GM23338 (cell line): ENCODE results near the gene S100A14. TPM values are rescaled to one million over a fixed set of nuclear protein-coding genes. Genes with fewer than 3 reads are reported as not detected.
"Not testable (repeated sequence)": the region's sequence is repeated elsewhere in the genome, so short reads cannot be mapped to it uniquely, and the experiment has no call there.

ENCODE experiments used
- ATAC-seq: fragments of 200-7000 bp; cut with Tn5 transposase; 3 replicates; pipeline ENCODE4 v1.9.1; 2020
- DNase-seq: peaks from one replicate; pipeline ENCODE4 v3.0.0-alpha.2; 2015; ENCODE audit warnings: low spot score
- H2AFZ ChIP-seq: fragments of 200-600 bp; sonication (generic); 2 replicates; pipeline ENCODE4 v1.8.0; 2016; ENCODE audit warnings: antibody characterized with exemption, mild to moderate bottlenecking, moderate library complexity
- H3F3A ChIP-seq: fragments of 200-600 bp; sonication (generic); replicated peaks from 2 replicates; pipeline ENCODE4 v1.8.0; 2017; ENCODE audit warnings: antibody characterized with exemption, mixed run types, low read depth
- H3K27ac ChIP-seq: fragments of 200-600 bp; sonication (generic); 2 replicates; pipeline ENCODE4 v1.6.1; 2016; ENCODE audit warnings: low read depth
- H3K27me3 ChIP-seq: fragments of 200-600 bp; sonication (generic); 2 replicates; pipeline ENCODE4 v1.8.0; 2016; ENCODE audit warnings: mild to moderate bottlenecking, mixed run types, moderate library complexity; ENCODE audit not compliant: insufficient read depth
- H3K36me3 ChIP-seq: fragments of 200-600 bp; sonication (generic); 2 replicates; pipeline ENCODE4 v1.8.0; 2016; ENCODE audit warnings: mild to moderate bottlenecking; ENCODE audit not compliant: insufficient read depth
- H3K4me1 ChIP-seq: fragments of 200-600 bp; sonication (generic); 2 replicates; pipeline ENCODE4 v1.8.0; 2016; ENCODE audit warnings: mild to moderate bottlenecking, moderate library complexity; ENCODE audit not compliant: insufficient read depth
- H3K4me2 ChIP-seq: fragments of 200-600 bp; sonication (generic); 2 replicates; pipeline ENCODE4 v1.7.1; 2017; ENCODE audit warnings: mixed run types
- H3K4me3 ChIP-seq: fragments of 200-600 bp; sonication (generic); 2 replicates; pipeline ENCODE4 v1.6.1; 2016; ENCODE audit warnings: mixed run types
- H3K79me2 ChIP-seq: fragments of 200-600 bp; sonication (generic); replicated peaks from 2 replicates; pipeline ENCODE4 v1.8.0; 2017; ENCODE audit warnings: mild to moderate bottlenecking; ENCODE audit not compliant: insufficient read depth
- H3K9me2 ChIP-seq: fragments of 200-600 bp; sonication (generic); 2 replicates; pipeline ENCODE4 v1.8.0; 2017; ENCODE audit not compliant: insufficient read depth
- H4K20me1 ChIP-seq: fragments of 200-600 bp; sonication (generic); replicated peaks from 2 replicates; pipeline ENCODE4 v1.8.0; 2017; ENCODE audit warnings: mild to moderate bottlenecking; ENCODE audit not compliant: insufficient read depth
- H3K27ac Mint-ChIP-seq: 2 replicates; pipeline ENCODE4 v1.8.0; 2020; ENCODE audit warnings: inconsistent platforms, mild to moderate bottlenecking, moderate library complexity, mixed read lengths
- H3K27me3 Mint-ChIP-seq: 3 replicates; pipeline ENCODE4 v1.8.0; 2022; ENCODE audit warnings: low read depth, mild to moderate bottlenecking, moderate library complexity, mixed read lengths, inconsistent platforms; ENCODE audit not compliant: insufficient read depth, poor library complexity
- H3K36me3 Mint-ChIP-seq: 3 replicates; pipeline ENCODE4 v1.8.0; 2021; ENCODE audit warnings: low read depth, mild to moderate bottlenecking, inconsistent platforms, moderate library complexity, mixed read lengths
- H3K4me1 Mint-ChIP-seq: 3 replicates; pipeline ENCODE4 v1.8.0; 2020; ENCODE audit warnings: mild to moderate bottlenecking, inconsistent platforms, mixed read lengths
- H3K4me3 Mint-ChIP-seq: 3 replicates; pipeline ENCODE4 v1.8.0; 2021; ENCODE audit warnings: moderate library complexity, mild to moderate bottlenecking, inconsistent platforms, mixed read lengths
- H3K9me3 Mint-ChIP-seq: 3 replicates; pipeline ENCODE4 v1.8.0; 2020; ENCODE audit warnings: moderate library complexity, mild to moderate bottlenecking, inconsistent platforms, mixed read lengths
- CREB1 ChIP-seq: fragments of 250-450 bp; sonication (Bioruptor Pico); IDR thresholded peaks from 2 replicates; pipeline ENCODE4 v1.5.0; 2020; ENCODE audit warnings: low read depth, mild to moderate bottlenecking, moderate library complexity
- EZH2 ChIP-seq: fragments of 200-600 bp; sonication (generic); IDR thresholded peaks from one replicate; pipeline ENCODE4 v1.8.0; 2017; ENCODE audit warnings: antibody characterized with exemption, mild to moderate bottlenecking, low read depth; ENCODE audit not compliant: unreplicated experiment
- EZH2phosphoT487 ChIP-seq: fragments of 200-600 bp; sonication (generic); IDR thresholded peaks from one replicate; pipeline ENCODE4 v1.8.1; 2018; ENCODE audit warnings: antibody characterized with exemption; ENCODE audit not compliant: unreplicated experiment
- JUNB ChIP-seq: IDR thresholded peaks from one replicate; pipeline ENCODE4 v1.6.1; 2016; ENCODE audit warnings: antibody characterized with exemption; ENCODE audit not compliant: unreplicated experiment
- POLR2AphosphoS5 ChIP-seq: IDR thresholded peaks from 2 replicates; pipeline ENCODE4 v1.6.1; 2016; ENCODE audit warnings: antibody characterized with exemption, low read depth
- STAT1 ChIP-seq: IDR thresholded peaks from one replicate; pipeline ENCODE4 v1.6.1; 2016; ENCODE audit warnings: antibody characterized with exemption; ENCODE audit not compliant: unreplicated experiment
- ZNF114 ChIP-seq: fragments of 250-450 bp; sonication (Bioruptor Pico); IDR thresholded peaks from 2 replicates; pipeline ENCODE4 v1.5.0; 2020; ENCODE audit warnings: mild to moderate bottlenecking, moderate library complexity
- ZNF331 ChIP-seq: fragments of 250-450 bp; sonication (Bioruptor Pico); IDR thresholded peaks from 2 replicates; pipeline ENCODE4 v1.5.0; 2020; ENCODE audit warnings: low read depth, mild to moderate bottlenecking, moderate library complexity
- polyA plus RNA-seq: library from polyadenylated mRNA; unstranded; fragments of >200 nt; fragmentation: Nextera tagmentation; extraction: Ambion mirVana; gene quantifications from 2 replicates; pipeline ENCODE4 v1.2.1, GENCODE V29; 2016
- total RNA-seq: library from RNA; depleted of rRNA; stranded (reverse); fragments of >200 nt; shearing (Covaris generic); gene quantifications from 2 replicates; pipeline ENCODE4 v1.2.3, GENCODE V29; 2014
- TF ChIP-seq, protein P1 (sequence below): IDR thresholded peaks from 2 replicates; pipeline ENCODE4 v1.6.1; 2016; ENCODE audit warnings: antibody characterized with exemption
- TF ChIP-seq, protein P2 (sequence below), 2 experiments: fragments of 200-600 bp in 1 of 2; sonication (generic) in 1 of 2; conservative IDR thresholded peaks; 2 replicates each; pipeline versions ENCODE4 v1.5.1 to v1.6.1; 2016 to 2017; ENCODE audit warnings: antibody characterized with exemption in 2 of 2, low read depth in 2 of 2, mild to moderate bottlenecking in 2 of 2, moderate library complexity in 1 of 2
- TF ChIP-seq, protein P3 (sequence below): fragments of 250-450 bp; sonication (Bioruptor Pico); IDR thresholded peaks from 2 replicates; pipeline ENCODE4 v1.5.0; 2020; ENCODE audit warnings: mild to moderate bottlenecking, moderate library complexity

S100A14 gene
- total and polyA plus RNA-seq, 2 experiments from 2014 or later: 0.28 to 0.53 TPM

DNA sequence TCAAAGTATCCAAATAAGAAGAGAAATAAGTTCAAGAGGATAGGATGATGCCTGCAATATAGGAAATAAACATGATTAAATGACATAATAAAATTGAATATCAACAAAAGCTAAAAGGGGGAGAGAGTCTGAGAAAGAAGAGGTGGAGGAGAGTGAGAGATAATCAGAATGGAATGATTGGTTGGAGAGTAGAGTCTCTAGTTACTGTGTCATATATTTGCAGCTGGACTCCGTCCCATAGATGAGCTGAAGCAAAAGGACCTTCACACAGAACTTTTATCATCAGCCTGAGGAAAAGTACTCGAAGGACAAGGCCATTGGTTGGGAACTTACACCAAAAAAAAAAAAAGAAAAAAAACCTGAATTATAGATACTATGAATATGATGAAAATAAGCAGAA lies 27.6 kb downstream of the S100A14 start:
- no peak overlapping the region for H3K4me3 Mint-ChIP-seq
- no peaks in the 10 kb centered on the region for H3K36me3 ChIP-seq
- TF ChIP-seq, protein P1, sequence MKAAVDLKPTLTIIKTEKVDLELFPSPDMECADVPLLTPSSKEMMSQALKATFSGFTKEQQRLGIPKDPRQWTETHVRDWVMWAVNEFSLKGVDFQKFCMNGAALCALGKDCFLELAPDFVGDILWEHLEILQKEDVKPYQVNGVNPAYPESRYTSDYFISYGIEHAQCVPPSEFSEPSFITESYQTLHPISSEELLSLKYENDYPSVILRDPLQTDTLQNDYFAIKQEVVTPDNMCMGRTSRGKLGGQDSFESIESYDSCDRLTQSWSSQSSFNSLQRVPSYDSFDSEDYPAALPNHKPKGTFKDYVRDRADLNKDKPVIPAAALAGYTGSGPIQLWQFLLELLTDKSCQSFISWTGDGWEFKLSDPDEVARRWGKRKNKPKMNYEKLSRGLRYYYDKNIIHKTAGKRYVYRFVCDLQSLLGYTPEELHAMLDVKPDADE: no peak
- no peak for TF ChIP-seq JUNB
- TF ChIP-seq CREB1 (CRISPR knock-in tag): no peak
- TF ChIP-seq, protein P2, sequence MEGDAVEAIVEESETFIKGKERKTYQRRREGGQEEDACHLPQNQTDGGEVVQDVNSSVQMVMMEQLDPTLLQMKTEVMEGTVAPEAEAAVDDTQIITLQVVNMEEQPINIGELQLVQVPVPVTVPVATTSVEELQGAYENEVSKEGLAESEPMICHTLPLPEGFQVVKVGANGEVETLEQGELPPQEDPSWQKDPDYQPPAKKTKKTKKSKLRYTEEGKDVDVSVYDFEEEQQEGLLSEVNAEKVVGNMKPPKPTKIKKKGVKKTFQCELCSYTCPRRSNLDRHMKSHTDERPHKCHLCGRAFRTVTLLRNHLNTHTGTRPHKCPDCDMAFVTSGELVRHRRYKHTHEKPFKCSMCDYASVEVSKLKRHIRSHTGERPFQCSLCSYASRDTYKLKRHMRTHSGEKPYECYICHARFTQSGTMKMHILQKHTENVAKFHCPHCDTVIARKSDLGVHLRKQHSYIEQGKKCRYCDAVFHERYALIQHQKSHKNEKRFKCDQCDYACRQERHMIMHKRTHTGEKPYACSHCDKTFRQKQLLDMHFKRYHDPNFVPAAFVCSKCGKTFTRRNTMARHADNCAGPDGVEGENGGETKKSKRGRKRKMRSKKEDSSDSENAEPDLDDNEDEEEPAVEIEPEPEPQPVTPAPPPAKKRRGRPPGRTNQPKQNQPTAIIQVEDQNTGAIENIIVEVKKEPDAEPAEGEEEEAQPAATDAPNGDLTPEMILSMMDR (conservative IDR thresholded peaks at IDR 0.05; ENCODE audit: low read depth in 2 of 2): no peak
- no peak for TF ChIP-seq ZNF114 (CRISPR knock-in tag)
- no peak for TF ChIP-seq POLR2AphosphoS5
- TF ChIP-seq EZH2phosphoT487: no peak
- TF ChIP-seq STAT1: no peak
- no peak for TF ChIP-seq EZH2
- TF ChIP-seq ZNF331 (CRISPR knock-in tag): no peak
- TF ChIP-seq, protein P3, sequence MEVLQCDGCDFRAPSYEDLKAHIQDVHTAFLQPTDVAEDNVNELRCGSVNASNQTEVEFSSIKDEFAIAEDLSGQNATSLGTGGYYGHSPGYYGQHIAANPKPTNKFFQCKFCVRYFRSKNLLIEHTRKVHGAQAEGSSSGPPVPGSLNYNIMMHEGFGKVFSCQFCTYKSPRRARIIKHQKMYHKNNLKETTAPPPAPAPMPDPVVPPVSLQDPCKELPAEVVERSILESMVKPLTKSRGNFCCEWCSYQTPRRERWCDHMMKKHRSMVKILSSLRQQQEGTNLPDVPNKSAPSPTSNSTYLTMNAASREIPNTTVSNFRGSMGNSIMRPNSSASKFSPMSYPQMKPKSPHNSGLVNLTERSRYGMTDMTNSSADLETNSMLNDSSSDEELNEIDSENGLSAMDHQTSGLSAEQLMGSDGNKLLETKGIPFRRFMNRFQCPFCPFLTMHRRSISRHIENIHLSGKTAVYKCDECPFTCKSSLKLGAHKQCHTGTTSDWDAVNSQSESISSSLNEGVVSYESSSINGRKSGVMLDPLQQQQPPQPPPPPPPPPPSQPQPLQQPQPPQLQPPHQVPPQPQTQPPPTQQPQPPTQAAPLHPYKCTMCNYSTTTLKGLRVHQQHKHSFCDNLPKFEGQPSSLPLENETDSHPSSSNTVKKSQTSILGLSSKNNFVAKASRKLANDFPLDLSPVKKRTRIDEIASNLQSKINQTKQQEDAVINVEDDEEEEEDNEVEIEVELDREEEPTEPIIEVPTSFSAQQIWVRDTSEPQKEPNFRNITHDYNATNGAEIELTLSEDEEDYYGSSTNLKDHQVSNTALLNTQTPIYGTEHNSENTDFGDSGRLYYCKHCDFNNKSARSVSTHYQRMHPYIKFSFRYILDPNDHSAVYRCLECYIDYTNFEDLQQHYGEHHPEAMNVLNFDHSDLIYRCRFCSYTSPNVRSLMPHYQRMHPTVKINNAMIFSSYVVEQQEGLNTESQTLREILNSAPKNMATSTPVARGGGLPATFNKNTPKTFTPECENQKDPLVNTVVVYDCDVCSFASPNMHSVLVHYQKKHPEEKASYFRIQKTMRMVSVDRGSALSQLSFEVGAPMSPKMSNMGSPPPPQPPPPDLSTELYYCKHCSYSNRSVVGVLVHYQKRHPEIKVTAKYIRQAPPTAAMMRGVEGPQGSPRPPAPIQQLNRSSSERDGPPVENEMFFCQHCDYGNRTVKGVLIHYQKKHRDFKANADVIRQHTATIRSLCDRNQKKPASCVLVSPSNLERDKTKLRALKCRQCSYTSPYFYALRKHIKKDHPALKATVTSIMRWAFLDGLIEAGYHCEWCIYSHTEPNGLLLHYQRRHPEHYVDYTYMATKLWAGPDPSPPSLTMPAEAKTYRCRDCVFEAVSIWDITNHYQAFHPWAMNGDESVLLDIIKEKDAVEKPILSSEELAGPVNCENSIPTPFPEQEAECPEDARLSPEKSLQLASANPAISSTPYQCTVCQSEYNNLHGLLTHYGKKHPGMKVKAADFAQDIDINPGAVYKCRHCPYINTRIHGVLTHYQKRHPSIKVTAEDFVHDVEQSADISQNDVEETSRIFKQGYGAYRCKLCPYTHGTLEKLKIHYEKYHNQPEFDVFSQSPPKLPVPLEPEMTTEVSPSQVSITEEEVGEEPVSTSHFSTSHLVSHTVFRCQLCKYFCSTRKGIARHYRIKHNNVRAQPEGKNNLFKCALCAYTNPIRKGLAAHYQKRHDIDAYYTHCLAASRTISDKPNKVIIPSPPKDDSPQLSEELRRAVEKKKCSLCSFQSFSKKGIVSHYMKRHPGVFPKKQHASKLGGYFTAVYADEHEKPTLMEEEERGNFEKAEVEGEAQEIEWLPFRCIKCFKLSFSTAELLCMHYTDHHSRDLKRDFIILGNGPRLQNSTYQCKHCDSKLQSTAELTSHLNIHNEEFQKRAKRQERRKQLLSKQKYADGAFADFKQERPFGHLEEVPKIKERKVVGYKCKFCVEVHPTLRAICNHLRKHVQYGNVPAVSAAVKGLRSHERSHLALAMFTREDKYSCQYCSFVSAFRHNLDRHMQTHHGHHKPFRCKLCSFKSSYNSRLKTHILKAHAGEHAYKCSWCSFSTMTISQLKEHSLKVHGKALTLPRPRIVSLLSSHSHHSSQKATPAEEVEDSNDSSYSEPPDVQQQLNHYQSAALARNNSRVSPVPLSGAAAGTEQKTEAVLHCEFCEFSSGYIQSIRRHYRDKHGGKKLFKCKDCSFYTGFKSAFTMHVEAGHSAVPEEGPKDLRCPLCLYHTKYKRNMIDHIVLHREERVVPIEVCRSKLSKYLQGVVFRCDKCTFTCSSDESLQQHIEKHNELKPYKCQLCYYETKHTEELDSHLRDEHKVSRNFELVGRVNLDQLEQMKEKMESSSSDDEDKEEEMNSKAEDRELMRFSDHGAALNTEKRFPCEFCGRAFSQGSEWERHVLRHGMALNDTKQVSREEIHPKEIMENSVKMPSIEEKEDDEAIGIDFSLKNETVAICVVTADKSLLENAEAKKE (CRISPR knock-in tag): no peak
- no peaks in the 10 kb centered on the region for H3K36me3 Mint-ChIP-seq
- no peak for DNase-seq
- no peak overlapping the region for H3K27ac Mint-ChIP-seq
- H3K4me2 ChIP-seq: no peak overlapping the region
- H3K9me2 ChIP-seq: no peaks in the 10 kb centered on the region
- H3F3A ChIP-seq: no peaks in the 10 kb centered on the region
- no peak overlapping the region for H3K4me3 ChIP-seq
- 0 out of 2 replicates have a peak overlapping the region, but pooled peaks have one; percentile 60 for H2AFZ ChIP-seq
- H3K27me3 Mint-ChIP-seq: peaks cover 9% of the 10 kb centered on the region
- no peak for ATAC-seq
- no peaks in the 10 kb centered on the region for H3K9me3 Mint-ChIP-seq
- H3K27me3 ChIP-seq: no peaks in the 10 kb centered on the region
- no peaks in the 10 kb centered on the region for H4K20me1 ChIP-seq
- H3K4me1 ChIP-seq: peaks cover 6% of the 10 kb centered on the region; the same call in 1 of the 2 replicates
- H3K27ac ChIP-seq: no peak overlapping the region
- no peaks in the 10 kb centered on the region for H3K79me2 ChIP-seq
- peaks cover 12% of the 10 kb centered on the region for H3K4me1 Mint-ChIP-seq

DNA sequence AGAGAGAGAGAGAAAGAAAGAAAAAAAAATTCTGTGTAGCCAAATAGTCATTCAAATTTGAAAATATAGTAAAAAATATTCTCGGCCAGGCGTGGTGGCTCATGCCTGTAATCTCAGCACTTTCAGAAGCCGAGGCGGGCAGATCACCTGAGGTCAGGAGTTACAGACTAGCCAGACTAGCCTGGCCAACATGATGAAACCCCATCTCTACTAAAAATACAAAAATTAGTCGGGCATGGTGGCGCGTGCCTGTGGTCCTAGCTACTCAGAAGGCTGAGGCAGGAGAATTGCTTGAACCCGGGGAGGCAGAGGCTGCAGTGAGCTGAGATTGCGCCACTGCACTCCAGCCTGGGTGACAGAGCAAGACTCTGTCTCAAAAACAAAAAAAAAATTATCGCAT lies 28.1 kb downstream of the S100A14 start:
- H3K27ac Mint-ChIP-seq, H3K9me3 Mint-ChIP-seq, H3K36me3 ChIP-seq, H3K27me3 Mint-ChIP-seq, H3K79me2 ChIP-seq, H3K36me3 Mint-ChIP-seq, H4K20me1 ChIP-seq, ATAC-seq, DNase-seq, H3K4me3 Mint-ChIP-seq, H3K4me2 ChIP-seq, H3K27me3 ChIP-seq, H3K4me1 ChIP-seq, H3K9me2 ChIP-seq, H3F3A ChIP-seq, H3K27ac ChIP-seq, H3K4me3 ChIP-seq: not testable (repeated sequence)
- peaks cover 12% of the 10 kb centered on the region for H3K4me1 Mint-ChIP-seq
- H2AFZ ChIP-seq: 0 out of 2 replicates have a peak overlapping the region, but pooled peaks have one; percentile 60
